Loucy (cell line): ENCODE results near the gene SH3BP4.

Experiments used
- H2AFZ ChIP-seq: fragments of 200-600 bp; sonication (generic); 2 replicates; pipeline ENCODE4 v1.6.0; 2016; ENCODE audit warnings: antibody characterized with exemption, mild to moderate bottlenecking, low read length, moderate library complexity
- H3F3A ChIP-seq: fragments of 200-600 bp; 2 replicates; pipeline ENCODE4 v1.6.0; 2016; ENCODE audit warnings: antibody characterized with exemption, low read depth, mild to moderate bottlenecking
- H3K27me3 ChIP-seq: fragments of 200-600 bp; sonication (generic); 2 replicates; pipeline ENCODE4 v1.6.1; 2014; ENCODE audit warnings: low read length, mild to moderate bottlenecking; ENCODE audit not compliant: insufficient read depth, poor library complexity, severe bottlenecking
- H3K36me3 ChIP-seq: fragments of 200-600 bp; sonication (generic); 2 replicates; pipeline ENCODE4 v1.6.1; 2016; ENCODE audit warnings: low read length; ENCODE audit not compliant: insufficient read depth
- H3K4me1 ChIP-seq: fragments of 200-600 bp; sonication (generic); 2 replicates; pipeline ENCODE4 v1.5.1; 2014; ENCODE audit warnings: low read length, mild to moderate bottlenecking; ENCODE audit not compliant: insufficient read depth, poor library complexity, severe bottlenecking
- H3K4me2 ChIP-seq: fragments of 200-600 bp; sonication (generic); 2 replicates; pipeline ENCODE4 v1.6.0; 2014; ENCODE audit warnings: antibody characterized with exemption, low read length, low read depth, mild to moderate bottlenecking; ENCODE audit not compliant: poor library complexity, severe bottlenecking
- H3K4me3 ChIP-seq: fragments of 200-600 bp; sonication (generic); 2 replicates; pipeline ENCODE4 v1.5.1; 2014; ENCODE audit warnings: low read length, mild to moderate bottlenecking, mixed read lengths; ENCODE audit not compliant: poor library complexity, severe bottlenecking
- H3K79me2 ChIP-seq: fragments of 200-600 bp; sonication (generic); 2 replicates; pipeline ENCODE4 v1.6.1; 2014; ENCODE audit warnings: low read length; ENCODE audit not compliant: insufficient read depth
- H3K9ac ChIP-seq: fragments of 200-600 bp; sonication (generic); 2 replicates; pipeline ENCODE4 v1.6.0; 2014; ENCODE audit warnings: mild to moderate bottlenecking, low read depth, low read length, moderate library complexity; ENCODE audit not compliant: poor library complexity, severe bottlenecking
- H3K9me2 ChIP-seq: fragments of 200-600 bp; sonication (generic); replicated peaks from 2 replicates; pipeline ENCODE4 v1.6.1; 2016; ENCODE audit warnings: low read depth, low read length, mixed read lengths
- H3K9me3 ChIP-seq: fragments of 200-600 bp; sonication (generic); 2 replicates; pipeline ENCODE4 v1.6.1; 2014; ENCODE audit warnings: mild to moderate bottlenecking, antibody characterized with exemption, low read length, low read depth; ENCODE audit not compliant: insufficient read depth
- H4K20me1 ChIP-seq: fragments of 200-600 bp; sonication (generic); 2 replicates; pipeline ENCODE4 v1.6.0; 2014; ENCODE audit warnings: antibody characterized with exemption, low read length, mild to moderate bottlenecking; ENCODE audit not compliant: insufficient read depth, poor library complexity, severe bottlenecking
- EZH2phosphoT487 ChIP-seq: fragments of 200-600 bp; IDR thresholded peaks from 2 replicates; pipeline ENCODE4 v1.6.1; 2018; ENCODE audit warnings: antibody characterized with exemption, mild to moderate bottlenecking, moderate library complexity, borderline replicate concordance
- TF ChIP-seq, protein P1 (sequence below): fragments of 200-600 bp; sonication (generic); conservative IDR thresholded peaks from 2 replicates; pipeline ENCODE4 v1.5.1; 2014; ENCODE audit warnings: mild to moderate bottlenecking, antibody characterized with exemption, low read length

SH3BP4 gene

DNA sequence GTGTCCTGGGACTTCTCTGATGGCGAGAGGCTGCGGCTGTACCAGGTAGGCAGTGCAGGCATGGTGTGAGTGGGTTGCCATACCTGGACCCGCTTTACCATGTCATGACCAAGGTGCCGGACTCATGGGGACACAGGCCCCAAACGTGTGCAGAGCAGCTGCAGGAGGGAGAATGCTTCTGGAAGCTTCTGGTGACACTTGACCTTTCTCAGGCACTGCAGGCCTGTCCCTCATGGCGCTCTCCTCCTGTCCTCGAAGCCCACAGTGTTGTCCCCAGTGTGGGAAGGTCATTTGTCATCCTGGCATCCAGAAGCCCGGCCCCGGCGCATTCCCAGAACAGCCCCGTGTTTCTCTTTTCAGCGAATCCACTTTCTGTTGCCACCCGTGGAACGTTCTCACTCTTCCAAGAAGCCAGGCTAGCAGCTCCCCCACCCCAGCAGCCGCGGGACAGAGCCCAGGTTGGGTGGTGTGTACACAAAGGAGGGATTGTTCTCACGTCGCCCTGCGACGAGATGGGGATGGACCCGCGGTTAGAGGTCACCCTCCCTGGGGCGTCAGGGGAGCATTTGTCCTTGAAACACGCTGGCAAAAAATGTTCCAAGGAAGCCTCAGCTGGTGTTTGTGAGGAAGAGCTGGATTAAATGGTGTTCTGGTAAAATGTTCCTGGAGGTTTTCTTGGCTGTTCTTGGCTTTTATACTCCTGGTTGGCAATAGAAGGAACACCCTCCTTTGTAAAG lies 43.7 kb downstream of the SH3BP4 start:
- no peaks in the 10 kb centered on the region for H3K9me3 ChIP-seq
- H3K9ac ChIP-seq: no peak overlapping the region
- no peak overlapping the region for H3K4me2 ChIP-seq
- H4K20me1 ChIP-seq: no peaks in the 10 kb centered on the region
- no peaks in the 10 kb centered on the region for H3K9me2 ChIP-seq
- H3F3A ChIP-seq: no peaks in the 10 kb centered on the region
- no peak overlapping the region for H2AFZ ChIP-seq
- TF ChIP-seq EZH2phosphoT487: no peak
- TF ChIP-seq, protein P1, sequence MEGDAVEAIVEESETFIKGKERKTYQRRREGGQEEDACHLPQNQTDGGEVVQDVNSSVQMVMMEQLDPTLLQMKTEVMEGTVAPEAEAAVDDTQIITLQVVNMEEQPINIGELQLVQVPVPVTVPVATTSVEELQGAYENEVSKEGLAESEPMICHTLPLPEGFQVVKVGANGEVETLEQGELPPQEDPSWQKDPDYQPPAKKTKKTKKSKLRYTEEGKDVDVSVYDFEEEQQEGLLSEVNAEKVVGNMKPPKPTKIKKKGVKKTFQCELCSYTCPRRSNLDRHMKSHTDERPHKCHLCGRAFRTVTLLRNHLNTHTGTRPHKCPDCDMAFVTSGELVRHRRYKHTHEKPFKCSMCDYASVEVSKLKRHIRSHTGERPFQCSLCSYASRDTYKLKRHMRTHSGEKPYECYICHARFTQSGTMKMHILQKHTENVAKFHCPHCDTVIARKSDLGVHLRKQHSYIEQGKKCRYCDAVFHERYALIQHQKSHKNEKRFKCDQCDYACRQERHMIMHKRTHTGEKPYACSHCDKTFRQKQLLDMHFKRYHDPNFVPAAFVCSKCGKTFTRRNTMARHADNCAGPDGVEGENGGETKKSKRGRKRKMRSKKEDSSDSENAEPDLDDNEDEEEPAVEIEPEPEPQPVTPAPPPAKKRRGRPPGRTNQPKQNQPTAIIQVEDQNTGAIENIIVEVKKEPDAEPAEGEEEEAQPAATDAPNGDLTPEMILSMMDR: no peak
- H3K79me2 ChIP-seq: no peaks in the 10 kb centered on the region
- no peak overlapping the region for H3K4me3 ChIP-seq
- no peaks in the 10 kb centered on the region for H3K4me1 ChIP-seq
- no peaks in the 10 kb centered on the region for H3K27me3 ChIP-seq
- H3K36me3 ChIP-seq: no peaks in the 10 kb centered on the region

DNA sequence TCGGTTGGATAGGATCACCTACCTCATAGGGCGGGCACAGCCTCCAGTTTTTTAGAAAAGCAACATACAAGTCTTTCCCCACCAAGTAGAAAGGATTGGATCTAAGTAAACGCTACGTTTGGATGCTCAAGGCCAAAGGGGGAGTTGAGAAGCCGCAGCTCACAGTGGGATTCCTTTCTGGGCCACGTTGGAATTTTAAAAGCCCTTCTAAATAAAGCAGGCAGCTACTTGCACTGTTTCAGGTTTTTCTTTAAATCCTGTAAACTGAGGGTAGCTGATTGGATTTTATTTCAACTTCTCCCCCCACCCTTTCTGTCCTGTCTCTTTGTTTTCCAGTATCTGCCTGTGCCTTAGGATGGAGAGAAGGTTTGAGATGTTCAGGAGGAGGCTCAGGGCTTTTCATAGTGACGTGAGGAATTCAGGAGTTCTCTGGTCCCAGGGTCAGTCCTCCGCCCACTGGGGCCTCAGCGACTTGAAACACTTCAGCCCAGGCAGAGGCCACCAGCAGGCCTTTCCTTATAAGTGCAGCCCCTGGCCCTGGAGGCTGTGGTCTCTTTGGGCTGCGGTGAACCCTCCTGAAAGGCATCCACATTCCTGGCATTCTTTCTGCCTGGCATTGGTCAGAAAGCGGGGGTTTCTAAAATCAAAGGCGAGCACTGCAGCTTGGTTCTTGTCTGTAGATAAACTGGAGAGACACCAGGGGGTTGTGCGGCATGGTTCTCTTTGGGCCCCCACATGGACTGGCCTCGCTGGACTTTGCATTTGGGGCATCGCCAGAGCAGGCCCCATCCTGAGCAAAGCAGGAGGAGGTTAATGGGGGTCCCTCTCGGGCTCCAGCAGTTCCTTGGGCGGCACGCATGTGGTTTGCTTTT lies 44.5 kb downstream of the SH3BP4 start:
- no peak overlapping the region for H3K9ac ChIP-seq
- no peak overlapping the region for H3K4me2 ChIP-seq
- H3K4me3 ChIP-seq: no peak overlapping the region
- no peaks in the 10 kb centered on the region for H4K20me1 ChIP-seq
- H3K4me1 ChIP-seq: no peaks in the 10 kb centered on the region
- no peak overlapping the region for H2AFZ ChIP-seq
- TF ChIP-seq, protein P1: no peak
- no peak for TF ChIP-seq EZH2phosphoT487
- no peaks in the 10 kb centered on the region for H3K9me2 ChIP-seq
- no peaks in the 10 kb centered on the region for H3K36me3 ChIP-seq
- no peaks in the 10 kb centered on the region for H3F3A ChIP-seq
- no peaks in the 10 kb centered on the region for H3K79me2 ChIP-seq
- H3K9me3 ChIP-seq: no peaks in the 10 kb centered on the region
- no peaks in the 10 kb centered on the region for H3K27me3 ChIP-seq

GRCh38 chr2:234996941-234997270 lies 45.1 kb downstream of the SH3BP4 start:
- Histone ChIP-seq H3K9me3 (no peaks in the 10 kb centered on the region), H3F3A (no peaks in the 10 kb centered on the region), H4K20me1 (no peaks in the 10 kb centered on the region), H3K9ac (no peak overlapping the region), H3K79me2 (no peaks in the 10 kb centered on the region), H3K4me1 (no peaks in the 10 kb centered on the region), H3K36me3 (no peaks in the 10 kb centered on the region), H3K9me2 (no peaks in the 10 kb centered on the region), H2AFZ (no peak overlapping the region), H3K27me3 (no peaks in the 10 kb centered on the region), H3K4me2 (no peak overlapping the region), H3K4me3 (no peak overlapping the region)
- TF ChIP-seq EZH2phosphoT487: no peak
- TF ChIP-seq, protein P1: no peak
